Subcutaneous abdominal adipose tissue (tissue), 5 donors: ENCODE measurements around the gene HOMEZ.

Experiments
- H3K27ac ChIP-seq: one replicate; pipeline ENCODE4 v1.7.0; 2013; ENCODE audit warnings: low read depth, mild to moderate bottlenecking, inconsistent platforms, low read length, moderate library complexity
- H3K27me3 ChIP-seq, 5 donors: one replicate each; pipeline ENCODE4 v1.7.0; 2013; ENCODE audit warnings: low read length in 5 of 5, inconsistent platforms in 1 of 5; ENCODE audit not compliant: control insufficient read depth in 5 of 5, insufficient read depth in 4 of 5
- H3K36me3 ChIP-seq, 5 donors: one replicate each; pipeline ENCODE4 v1.7.0; 2013; ENCODE audit warnings: low read length in 5 of 5; ENCODE audit not compliant: control insufficient read depth in 5 of 5, insufficient read depth in 5 of 5
- H3K4me1 ChIP-seq, 5 donors: one replicate each; pipeline ENCODE4 v1.7.0; 2013; ENCODE audit warnings: low read length in 5 of 5, mild to moderate bottlenecking in 3 of 5, moderate library complexity in 1 of 5; ENCODE audit not compliant: control insufficient read depth in 5 of 5, insufficient read depth in 5 of 5
- H3K4me3 ChIP-seq, 5 donors: one replicate each; pipeline ENCODE4 v1.7.0; 2013; ENCODE audit warnings: low read length in 5 of 5, low read depth in 1 of 5
- H3K9ac ChIP-seq, 5 donors: one replicate each; pipeline ENCODE4 v1.7.0; 2013; ENCODE audit warnings: low read length in 5 of 5, mild to moderate bottlenecking in 4 of 5, moderate library complexity in 3 of 5
- H3K9me3 ChIP-seq, 5 donors: one replicate each; pipeline ENCODE4 v1.7.0; 2013; ENCODE audit warnings: low read length in 5 of 5; ENCODE audit not compliant: control insufficient read depth in 5 of 5
- donor health status: healthy.
- donor health status: healthy.
- donor health status: healthy.
- donor health status: healthy.
- donor health status: healthy.

The HOMEZ gene

DNA sequence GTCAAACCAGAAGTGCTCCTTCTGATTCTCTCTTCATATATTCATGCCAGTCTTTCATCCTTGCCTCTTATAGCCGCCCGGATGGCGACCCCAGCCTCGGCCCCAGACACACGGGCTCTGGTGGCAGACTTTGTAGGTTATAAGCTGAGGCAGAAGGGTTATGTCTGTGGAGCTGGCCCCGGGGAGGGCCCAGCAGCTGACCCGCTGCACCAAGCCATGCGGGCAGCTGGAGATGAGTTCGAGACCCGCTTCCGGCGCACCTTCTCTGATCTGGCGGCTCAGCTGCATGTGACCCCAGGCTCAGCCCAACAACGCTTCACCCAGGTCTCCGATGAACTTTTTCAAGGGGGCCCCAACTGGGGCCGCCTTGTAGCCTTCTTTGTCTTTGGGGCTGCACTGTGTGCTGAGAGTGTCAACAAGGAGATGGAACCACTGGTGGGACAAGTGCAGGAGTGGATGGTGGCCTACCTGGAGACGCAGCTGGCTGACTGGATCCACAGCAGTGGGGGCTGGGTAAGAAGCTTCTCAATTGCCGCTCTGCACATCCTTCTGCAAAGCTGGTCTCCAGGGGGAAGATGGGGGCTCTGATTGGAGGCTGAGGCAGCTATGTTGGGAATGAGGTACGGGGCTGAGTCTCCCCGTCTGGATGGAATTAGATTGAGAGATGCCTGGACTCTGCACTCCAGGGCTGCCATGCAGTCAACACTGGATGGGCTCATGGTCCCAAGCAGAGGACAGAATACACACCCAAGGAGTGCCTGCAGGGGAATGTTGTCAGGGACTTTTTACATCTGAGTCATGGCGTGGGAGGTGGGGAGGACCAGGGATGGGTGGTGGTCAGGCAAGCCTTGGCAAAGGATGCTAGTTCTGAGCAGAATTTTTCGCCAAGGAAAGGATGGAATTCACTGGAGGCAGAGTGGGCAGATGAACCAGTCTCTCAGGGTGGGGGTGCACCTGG, 22.0 kb upstream of the HOMEZ start:
- Histone ChIP-seq H3K4me3 (peak overlapping the region; percentile 83 to 93 (median 85)), H3K9ac (peak overlapping the region; percentile 24 to 99 (median 90)), H3K27me3 (no peaks in the 10 kb centered on the region), H3K27ac (peak overlapping the region; percentile 82), H3K4me1 (peaks cover 14 to 57% (median 51%) of the 10 kb centered on the region in 5 donors), H3K9me3 (no peaks in the 10 kb centered on the region), H3K36me3 (peaks cover under 1 to 30% (median 25%) of the 10 kb centered on the region in 5 donors)

DNA sequence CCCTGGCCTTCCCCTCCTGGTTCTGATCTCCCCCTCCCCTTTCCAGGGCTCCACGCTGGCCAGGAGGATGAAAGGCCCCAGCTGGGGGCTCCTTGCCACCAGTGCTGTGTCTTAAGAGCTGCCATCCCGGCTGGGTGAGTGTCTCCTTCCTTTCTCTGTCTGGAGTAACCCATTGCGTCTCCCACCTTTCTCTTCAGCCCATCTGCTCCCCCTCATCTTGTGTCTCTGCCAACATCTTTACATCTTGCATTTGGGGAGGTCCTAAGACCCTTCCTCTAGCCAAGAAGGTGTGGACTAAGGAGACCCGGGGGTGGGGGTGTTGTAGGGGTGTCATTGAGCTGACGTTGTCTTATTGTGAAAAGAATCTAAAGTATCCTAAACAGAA, 21.2 kb upstream of the HOMEZ start:
- H3K4me3 ChIP-seq: peak overlapping the region; percentile 83 to 93 (median 85)
- peaks cover 0 to 30% (median 25%) of the 10 kb centered on the region in 5 donors for H3K36me3 ChIP-seq
- H3K27ac ChIP-seq: peak overlapping the region; percentile 82
- peak overlapping the region; percentile 85 to 99 (median 92) for H3K9ac ChIP-seq
- H3K9me3 ChIP-seq: no peaks in the 10 kb centered on the region
- H3K27me3 ChIP-seq: no peaks in the 10 kb centered on the region
- H3K4me1 ChIP-seq: peaks cover 14 to 64% (median 59%) of the 10 kb centered on the region in 5 donors

DNA sequence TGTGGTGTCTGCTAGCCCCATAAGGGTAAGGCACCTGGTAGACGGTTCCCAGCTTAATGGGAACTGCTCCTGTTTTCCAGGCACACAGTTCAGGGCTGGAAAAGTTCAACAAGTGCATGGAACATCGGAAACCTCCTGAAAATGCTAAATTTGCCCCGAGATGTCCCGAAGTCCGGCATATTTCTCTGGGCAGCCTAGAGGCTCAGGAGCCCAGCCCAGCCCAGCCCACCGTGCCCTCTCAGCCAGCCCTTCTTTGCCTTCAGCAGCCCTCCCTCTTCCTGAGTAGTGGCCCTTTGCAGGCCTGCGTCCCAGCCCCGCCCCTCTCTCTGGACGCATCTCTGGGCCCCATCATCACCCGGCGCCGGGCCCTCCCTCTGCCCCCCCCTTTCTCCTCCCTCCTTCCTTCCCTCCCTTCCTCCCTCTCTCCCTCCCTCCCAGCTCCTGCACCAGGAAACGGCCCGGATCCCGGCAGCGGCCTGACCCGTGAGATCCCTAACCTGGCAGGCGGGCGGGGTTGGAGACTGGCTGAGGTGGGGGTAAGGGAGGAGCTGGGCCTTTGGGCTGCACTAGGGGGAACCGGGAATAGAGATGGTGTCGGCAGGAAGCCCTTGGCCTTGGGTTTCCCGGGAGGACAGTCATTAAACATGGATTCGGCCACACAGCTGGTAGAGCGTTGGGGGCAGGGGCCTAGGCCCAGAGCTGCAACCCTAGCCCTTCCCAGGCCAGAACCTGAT, 20.6 kb upstream of the HOMEZ start, which contains the start of gene BCL2L2:
Gene BCL2L2, plus strand, starts transcription at position 422 of the 734 bp plus-strand sequence. CDS start 935 bp downstream, outside the sequence.
- H3K4me3 ChIP-seq: peak within 1 kb of the TSS; percentile 83 to 93 (median 85)
- no peaks in the 10 kb centered on the region for H3K27me3 ChIP-seq
- peaks cover 0 to 27% (median 22%) of the 10 kb centered on the region in 5 donors for H3K36me3 ChIP-seq
- H3K9ac ChIP-seq: peak within 1 kb of the TSS; percentile 85 to 99 (median 92)
- peaks cover 14 to 68% (median 63%) of the 10 kb centered on the region in 5 donors for H3K4me1 ChIP-seq
- H3K9me3 ChIP-seq: no peaks in the 10 kb centered on the region
- H3K27ac ChIP-seq: peak within 1 kb of the TSS; percentile 82

DNA sequence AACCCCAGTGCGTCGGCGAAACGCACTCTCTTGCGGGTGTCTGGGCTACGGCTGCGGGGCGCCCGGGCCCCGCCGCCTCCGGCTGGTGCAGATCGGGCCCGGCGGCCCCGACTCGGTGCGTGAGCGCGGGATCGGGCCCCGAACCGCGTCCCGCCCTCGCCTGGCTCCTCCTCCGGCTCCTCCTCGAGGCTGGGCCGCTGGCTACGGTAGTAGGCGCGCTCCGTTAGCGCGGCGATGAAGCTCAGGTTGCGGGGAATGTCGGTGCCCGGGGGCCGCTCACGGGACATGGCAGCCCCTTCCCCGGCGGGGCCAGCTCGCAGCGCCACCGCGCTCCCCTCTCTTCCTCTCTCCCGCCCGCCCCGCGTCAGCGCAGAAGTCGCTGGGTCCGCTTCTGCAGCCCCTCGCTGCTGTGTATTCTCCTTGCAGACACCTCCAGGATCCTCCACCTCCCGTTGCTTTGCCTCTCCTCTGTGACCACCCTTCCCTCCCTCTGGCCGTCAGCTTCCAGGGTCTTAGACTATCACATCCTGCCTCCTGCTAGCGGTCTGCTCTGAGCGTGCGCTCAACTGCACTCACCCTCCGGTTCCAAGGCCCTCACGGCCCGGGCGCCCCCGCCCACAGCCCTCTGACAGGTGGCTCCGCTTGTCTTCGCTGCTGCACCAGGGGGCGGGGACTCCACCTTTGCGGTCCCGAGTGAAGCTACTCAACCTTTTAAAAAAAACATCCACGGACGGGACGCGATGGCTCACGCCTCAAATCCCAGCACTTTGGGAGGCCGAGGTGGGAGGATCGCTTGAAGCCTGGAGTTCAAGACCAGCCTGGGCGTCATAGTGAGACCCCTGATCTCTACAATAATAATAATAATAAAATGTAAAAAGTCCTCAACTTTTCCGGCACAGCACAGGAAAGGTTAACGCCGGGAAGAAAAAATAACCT, 16.6 kb upstream of the HOMEZ start, which contains the start of gene PPP1R3E:
Gene PPP1R3E, minus strand, starts transcription at position 570 of the 936 bp plus-strand sequence. Its CDS starts 283 bp downstream, at position 287.
- peak within 1 kb of the TSS; percentile 74 to 88 (median 81) for H3K4me3 ChIP-seq
- H3K27ac ChIP-seq: peak within 1 kb of the TSS; percentile 91
- H3K9ac ChIP-seq: peak within 1 kb of the TSS; percentile 38 to 88 (median 83)
- peaks cover 5 to 12% (median 8%) of the 10 kb centered on the region in 5 donors for H3K36me3 ChIP-seq
- H3K27me3 ChIP-seq: no peaks in the 10 kb centered on the region
- peaks cover 15 to 59% (median 52%) of the 10 kb centered on the region in 5 donors for H3K4me1 ChIP-seq
- no peaks in the 10 kb centered on the region for H3K9me3 ChIP-seq

DNA sequence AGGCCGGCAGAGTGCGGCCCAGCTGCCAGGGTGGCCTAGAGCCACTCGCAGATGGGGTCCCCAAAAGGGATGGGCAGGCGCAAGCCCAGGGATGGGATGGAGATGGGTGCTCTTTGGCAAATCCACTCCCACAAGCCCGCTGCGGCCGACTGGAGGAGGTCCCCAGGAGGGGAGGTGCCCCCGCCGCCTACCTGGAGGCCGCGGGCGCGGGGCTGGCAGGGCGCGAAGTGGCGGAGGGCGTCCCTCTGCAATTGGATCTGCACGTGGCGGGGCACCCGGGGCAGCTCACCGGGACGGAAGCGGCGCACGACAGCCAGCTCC, 16.0 kb upstream of the HOMEZ start:
- peaks cover 10 to 52% (median 46%) of the 10 kb centered on the region in 5 donors for H3K4me1 ChIP-seq
- H3K27ac ChIP-seq: peak overlapping the region; percentile 91
- H3K9me3 ChIP-seq: no peaks in the 10 kb centered on the region
- peak overlapping the region in 4 of 5 donors; percentile 74 to 86 (median 78) for H3K4me3 ChIP-seq
- peaks cover 6 to 18% (median 12%) of the 10 kb centered on the region in 5 donors for H3K36me3 ChIP-seq
- H3K27me3 ChIP-seq: no peaks in the 10 kb centered on the region
- peak overlapping the region in 4 of 5 donors; percentile 76 to 88 (median 84) for H3K9ac ChIP-seq

DNA sequence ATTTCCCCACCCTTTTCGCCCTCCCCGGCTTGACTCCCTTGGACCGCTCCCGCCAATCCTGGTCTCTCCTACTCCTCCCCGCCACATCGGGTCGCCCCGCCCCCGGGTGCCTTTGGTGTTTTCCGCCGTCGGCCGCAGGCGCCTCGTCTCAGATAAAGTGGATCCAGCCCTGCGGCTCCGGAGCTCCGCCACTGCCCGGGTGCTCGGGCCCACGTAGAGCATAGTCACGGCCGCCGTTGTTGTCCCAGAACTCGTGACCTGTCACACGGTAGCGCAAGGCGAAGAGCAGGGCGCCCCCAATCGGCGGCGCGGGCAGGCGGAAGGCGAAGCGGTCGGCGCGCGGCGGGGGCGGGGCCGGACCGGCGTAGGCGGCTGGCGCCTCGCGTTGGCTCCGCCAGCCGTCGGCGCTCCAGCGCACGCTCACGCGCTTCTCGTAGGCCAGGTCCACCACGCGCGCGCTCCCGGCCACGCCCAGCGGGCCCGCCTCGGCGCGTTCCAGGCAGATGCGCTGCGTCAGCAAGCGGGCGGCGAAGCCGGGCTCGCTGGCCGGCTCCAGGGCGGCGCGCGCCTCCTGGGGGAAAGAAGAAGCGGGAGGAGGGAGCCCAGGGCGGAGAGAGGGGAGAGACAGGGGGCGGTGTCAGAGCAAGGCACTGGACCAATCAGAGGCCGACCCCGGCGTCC, 15.5 kb upstream of the HOMEZ start:
- H3K9ac ChIP-seq: peak overlapping the region in 4 of 5 donors; percentile 76 to 88 (median 84)
- H3K27ac ChIP-seq: peak overlapping the region; percentile 92
- peaks cover 6 to 23% (median 12%) of the 10 kb centered on the region in 5 donors for H3K36me3 ChIP-seq
- H3K9me3 ChIP-seq: no peaks in the 10 kb centered on the region
- peak overlapping the region in 4 of 5 donors; percentile 75 to 89 (median 84) for H3K4me3 ChIP-seq
- no peaks in the 10 kb centered on the region for H3K27me3 ChIP-seq
- peaks cover 10 to 50% (median 41%) of the 10 kb centered on the region in 5 donors for H3K4me1 ChIP-seq

DNA sequence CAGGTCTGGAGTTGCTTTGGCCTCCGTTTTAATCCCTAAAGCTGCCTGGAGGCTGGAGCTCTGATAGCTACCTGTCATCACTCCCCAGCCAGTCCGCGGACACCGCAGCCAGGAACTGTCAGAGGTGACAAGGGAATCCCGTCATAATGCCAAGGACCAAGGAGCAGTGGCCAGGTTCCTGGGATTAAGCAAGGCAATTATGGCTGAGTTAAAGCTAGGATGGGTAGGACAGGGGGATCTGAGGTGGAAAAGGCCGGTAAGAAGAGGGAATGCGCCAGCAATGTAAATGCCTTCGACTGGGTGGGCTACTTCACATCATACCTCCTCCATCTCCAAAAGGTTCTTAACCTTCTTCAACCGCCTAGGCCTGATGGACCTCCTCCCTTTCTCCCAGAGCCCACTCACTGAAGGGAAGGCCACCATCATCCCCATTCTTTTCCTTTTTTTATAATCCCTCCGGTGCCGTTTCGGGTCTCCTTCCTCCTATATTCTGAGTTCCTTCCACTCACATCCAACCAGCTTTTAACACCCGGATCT, 14.8 kb upstream of the HOMEZ start:
- Histone ChIP-seq H3K36me3 (peaks cover 6 to 24% (median 12%) of the 10 kb centered on the region in 5 donors), H3K9ac (peak overlapping the region; percentile 70 to 95 (median 91)), H3K9me3 (no peaks in the 10 kb centered on the region), H3K27me3 (no peaks in the 10 kb centered on the region), H3K4me1 (peaks cover 4 to 43% (median 34%) of the 10 kb centered on the region in 5 donors), H3K27ac (peak overlapping the region; percentile 92), H3K4me3 (peak overlapping the region; percentile 58 to 94 (median 89))

DNA sequence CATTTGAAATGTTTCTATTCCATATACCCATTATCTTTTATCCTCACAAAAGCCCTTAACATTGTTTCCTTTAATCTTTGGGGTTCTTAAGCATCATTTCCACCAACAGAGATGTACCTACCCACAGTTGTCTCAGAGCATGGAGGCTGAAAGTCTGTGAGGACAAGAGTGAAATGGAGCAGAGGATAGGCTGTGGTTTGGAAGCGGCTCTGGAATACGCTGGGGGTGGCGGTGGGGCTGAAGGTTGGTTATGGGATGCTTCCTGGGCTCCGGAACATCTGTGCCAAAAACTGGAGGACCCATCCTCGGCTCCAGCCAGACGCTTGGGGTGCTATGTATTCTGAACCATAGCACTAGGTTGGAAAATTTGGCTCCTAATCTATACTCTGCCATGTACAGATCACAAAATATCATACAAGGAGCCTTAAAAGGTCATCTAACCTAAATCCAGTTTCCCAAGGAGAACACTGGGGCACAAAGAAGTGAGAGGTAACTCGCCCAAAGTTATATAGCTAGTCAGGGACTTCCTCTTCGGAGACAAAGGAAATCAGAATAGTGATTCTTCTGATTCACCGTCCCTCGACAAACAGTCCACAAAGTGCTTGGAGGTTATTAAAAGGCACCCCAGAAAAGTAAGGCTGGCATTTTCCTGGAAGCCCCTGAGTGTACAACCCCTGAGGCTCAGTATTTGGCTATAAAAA, 14.2 kb upstream of the HOMEZ start:
- peaks cover 5 to 42% (median 33%) of the 10 kb centered on the region in 5 donors for H3K4me1 ChIP-seq
- peak overlapping the region; percentile 70 to 95 (median 91) for H3K9ac ChIP-seq
- peak overlapping the region; percentile 58 to 94 (median 89) for H3K4me3 ChIP-seq
- H3K9me3 ChIP-seq: no peaks in the 10 kb centered on the region
- no peaks in the 10 kb centered on the region for H3K27me3 ChIP-seq
- H3K36me3 ChIP-seq: peaks cover 6 to 24% (median 12%) of the 10 kb centered on the region in 5 donors
- H3K27ac ChIP-seq: peak overlapping the region; percentile 92
